GM10266 (cell line): Measurements from ENCODE around the gene RTTN.

Experiments
- DNase-seq: peaks from one replicate; pipeline ENCODE4 v3.0.0; 2012; ENCODE audit errors: extremely low spot score
- CTCF ChIP-seq: IDR thresholded peaks from 2 replicates; pipeline ENCODE4 v1.5.1; 2012; ENCODE audit warnings: mild to moderate bottlenecking, low read depth; ENCODE audit not compliant: control insufficient read depth, insufficient read depth; ENCODE audit errors: missing control alignments

RTTN gene

GRCh38 chr18:69999656-70000055 is 205.8 kb downstream of the RTTN start:
- no peak for DNase-seq
- TF ChIP-seq CTCF: no peak

- no peak for DNase-seq
- no peak for TF ChIP-seq CTCF
These were observed 206.9 kb downstream of the RTTN start for GRCh38 chr18:69998523-69998987.

- no peak for TF ChIP-seq CTCF
- no peak for DNase-seq
These were observed 208.3 kb downstream of the RTTN start for GRCh38 chr18:69996951-69997798.

GRCh38 chr18:69996417-69996816 is 209.1 kb downstream of the RTTN start:
- no peak for TF ChIP-seq CTCF
- no peak for DNase-seq

GRCh38 chr18:69995774-69996173 is 209.7 kb downstream of the RTTN start:
- TF ChIP-seq CTCF: no peak
- no peak for DNase-seq

GRCh38 chr18:69992776-69993175 is 212.7 kb downstream of the RTTN start:
- TF ChIP-seq CTCF: no peak
- DNase-seq: no peak

GRCh38 chr18:69987870-69988269 is 217.6 kb downstream of the RTTN start:
- no peak for TF ChIP-seq CTCF
- DNase-seq: no peak
